T47D (cell line): ENCODE measurements around the gene MEAK7.
"Not testable (repeated sequence)": the region's sequence is repeated elsewhere in the genome, so short reads cannot be mapped to it uniquely, and the experiment has no call there.

Experiments
- DNase-seq, 2 experiments: peaks; one replicate each; pipeline versions ENCODE4 v3.0.0 to v3.0.0-alpha.2; 2011 to 2012; ENCODE audit warnings: low read depth in 1 of 2, low spot score in 1 of 2
- JUND ChIP-seq: IDR thresholded peaks from 2 replicates; pipeline ENCODE4 v1.6.1; 2012; ENCODE audit warnings: low read depth
- in situ Hi-C: cut with HindIII; loops from 2 replicates; pipeline ENCODE4 v1.10.0; 2016; ENCODE audit warnings: low sequenced_read_pairs, low pct_unique_long_range_greater_than_20kb

Gene MEAK7

DNA sequence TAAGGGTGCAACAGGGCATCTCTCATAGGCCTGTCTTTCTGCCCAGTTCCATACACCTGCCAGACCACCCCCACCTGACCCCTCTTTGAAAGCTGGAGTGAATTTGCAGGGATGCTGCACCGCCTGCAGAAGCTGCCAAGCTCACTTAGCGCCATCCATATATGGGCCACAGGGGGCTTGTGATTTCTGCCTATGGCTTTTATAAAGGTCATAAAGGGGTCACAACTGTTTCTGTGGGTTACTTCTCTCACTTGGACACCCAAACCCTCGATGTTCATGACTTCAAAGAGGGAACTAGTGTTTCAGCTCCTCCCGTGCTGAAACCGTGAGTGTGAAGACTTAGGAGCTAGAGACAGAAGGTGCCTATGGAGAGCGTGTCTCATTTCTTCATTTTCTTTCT lies 23.9 kb upstream of the MEAK7 start:
- no peak for TF ChIP-seq JUND
- DNase-seq = no peak
- in situ Hi-C loops = no loop called here

DNA sequence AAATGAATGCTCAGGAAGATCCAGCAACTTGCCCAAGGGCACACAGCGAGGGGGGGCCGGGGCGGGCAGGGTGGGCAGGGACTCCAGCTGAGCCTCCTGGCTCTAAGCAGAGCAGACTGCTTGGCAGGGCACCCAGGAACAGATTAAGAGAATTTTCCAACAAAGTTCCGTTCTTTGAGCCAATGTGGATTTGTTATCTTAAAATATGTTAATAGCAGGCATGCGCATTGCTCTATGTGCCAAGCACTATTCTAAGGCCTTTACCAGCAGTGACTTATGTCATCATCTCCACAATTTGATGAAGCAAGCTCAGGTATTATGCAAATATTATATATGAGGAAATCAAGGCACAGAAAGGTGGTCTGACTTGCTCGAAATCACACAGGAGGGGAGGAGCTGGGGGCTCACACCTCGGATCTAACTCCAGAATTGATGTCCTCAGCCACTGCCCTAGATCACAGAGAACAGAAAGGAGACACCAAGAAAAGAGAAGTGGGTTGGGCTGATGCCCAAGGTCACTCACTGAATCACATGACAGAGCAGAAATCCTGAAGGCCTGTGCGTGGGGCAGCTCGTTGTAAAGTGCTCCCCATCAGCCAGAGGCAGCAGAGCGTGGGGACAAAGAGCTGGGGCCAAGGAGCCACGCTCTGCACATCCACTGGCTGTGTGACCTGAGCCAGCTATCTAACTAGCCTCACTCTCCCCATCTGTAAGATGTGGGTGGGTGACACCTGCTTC lies 23.2 kb upstream of the MEAK7 start:
- in situ Hi-C loops = no loop called here
- TF ChIP-seq JUND = no peak
- no peak for DNase-seq

DNA sequence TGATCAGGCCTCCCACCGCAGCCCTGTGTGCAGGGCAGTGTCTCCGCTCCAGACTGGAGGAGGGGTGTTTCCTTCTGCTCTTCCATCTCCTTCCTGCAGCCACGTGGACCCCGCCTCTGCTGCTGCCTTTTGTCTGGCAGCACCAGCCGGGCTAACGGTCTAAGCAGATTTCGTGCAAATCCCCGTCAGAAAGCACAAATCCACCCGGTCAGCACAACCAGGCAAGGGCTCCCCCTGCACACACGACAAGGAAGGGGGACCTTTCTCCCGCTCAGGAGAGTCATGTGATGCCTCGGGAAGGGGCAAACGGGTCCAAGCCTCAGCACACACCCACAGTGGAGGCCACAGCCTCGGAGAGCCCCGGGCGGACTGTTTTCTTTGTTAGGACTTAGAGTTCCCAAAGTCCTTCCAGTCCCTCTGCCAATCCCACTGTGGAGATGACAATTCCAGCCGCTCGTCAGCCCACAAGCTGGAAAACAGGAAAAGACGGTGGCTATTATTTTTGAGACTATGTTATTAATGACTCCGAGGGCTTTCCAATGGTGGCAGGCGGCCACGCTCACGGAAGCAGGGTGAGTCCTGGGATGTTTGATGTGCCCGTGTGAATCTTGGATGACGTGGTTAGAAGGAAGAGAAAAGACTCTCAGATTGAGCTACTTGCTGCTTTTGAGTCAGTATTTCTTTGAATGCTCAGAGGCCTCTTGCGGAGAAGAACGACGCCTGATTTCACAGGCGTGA lies 22.5 kb upstream of the MEAK7 start:
- no peak for DNase-seq
- TF ChIP-seq JUND = no peak
- in situ Hi-C loops = no loop called here

DNA sequence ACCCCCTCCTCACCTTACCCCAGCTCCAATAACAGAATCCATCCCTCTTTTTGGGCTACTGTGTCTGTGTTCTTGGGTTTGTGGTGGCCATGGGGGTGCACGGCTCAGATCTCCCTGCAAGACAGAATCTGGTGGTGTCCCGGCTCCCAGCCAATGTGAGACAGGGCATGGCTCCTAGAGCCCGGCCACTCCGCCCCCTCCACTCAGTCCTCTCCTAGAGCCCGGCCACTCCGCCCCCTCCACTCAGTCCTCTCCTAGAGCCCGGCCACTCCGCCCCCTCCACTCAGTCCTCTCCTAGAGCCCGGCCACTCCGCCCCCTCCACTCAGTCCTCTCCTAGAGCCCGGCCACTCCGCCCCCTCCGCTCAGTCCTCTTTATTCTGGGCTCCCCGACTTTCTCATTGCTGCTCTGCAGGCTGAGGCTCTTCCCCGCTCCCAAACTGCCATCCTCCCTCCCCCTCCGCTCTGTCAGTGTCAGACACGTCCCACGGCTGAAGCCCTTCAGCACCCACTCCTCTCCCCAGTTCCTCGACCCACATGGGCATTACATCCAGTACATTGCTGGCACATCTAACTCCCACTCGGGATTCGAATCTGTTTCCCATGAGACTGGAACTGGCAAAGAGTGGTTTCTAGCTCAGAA lies 20.6 kb upstream of the MEAK7 start:
- in situ Hi-C loops, DNase-seq: not testable (repeated sequence)

DNA sequence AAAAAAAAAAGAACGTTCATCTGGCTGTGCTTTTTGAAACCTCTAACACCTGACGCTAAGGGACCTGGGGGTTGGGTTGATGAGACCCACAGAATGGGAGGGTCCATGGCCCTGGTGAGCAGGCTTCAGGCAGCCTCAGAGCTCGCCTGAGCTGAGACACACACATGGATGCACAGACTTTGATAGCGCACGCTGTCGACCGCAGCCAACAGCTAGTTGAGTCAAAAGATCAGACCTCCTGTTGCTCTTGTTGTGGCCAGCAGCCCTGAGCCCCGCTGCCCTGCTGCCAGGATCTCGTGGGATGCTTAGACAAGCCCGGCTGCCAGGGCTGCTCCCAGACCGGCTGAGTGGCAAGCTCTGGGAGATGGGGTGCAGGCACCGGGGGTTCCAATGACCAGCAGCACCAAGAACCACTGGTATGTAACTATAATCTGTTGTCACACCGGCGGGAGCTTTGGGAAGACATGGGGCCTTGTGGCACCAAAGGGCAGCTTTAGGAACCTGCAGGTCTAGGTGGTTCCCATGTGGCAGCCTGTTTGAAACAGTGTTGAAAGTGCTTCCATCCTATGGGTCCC lies 20.0 kb upstream of the MEAK7 start:
- DNase-seq = no peak
- no peak for TF ChIP-seq JUND
- in situ Hi-C loops = no loop called here

DNA sequence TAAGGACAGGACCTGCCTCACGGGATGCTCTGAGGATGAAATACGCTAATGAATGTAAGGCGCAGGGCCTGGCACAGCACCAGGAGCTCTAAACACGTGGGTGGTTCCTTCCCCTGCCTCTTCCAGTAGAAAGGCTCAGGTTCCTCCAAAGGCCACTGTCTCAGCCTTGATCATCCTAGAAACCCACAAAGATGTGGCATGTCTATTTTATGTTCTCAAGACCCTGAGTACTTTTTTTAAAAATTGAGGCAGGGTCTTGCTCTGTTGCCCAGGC lies 17.0 kb upstream of the MEAK7 start:
- in situ Hi-C loops = no loop called here
- DNase-seq = no peak
- TF ChIP-seq JUND = no peak

DNA sequence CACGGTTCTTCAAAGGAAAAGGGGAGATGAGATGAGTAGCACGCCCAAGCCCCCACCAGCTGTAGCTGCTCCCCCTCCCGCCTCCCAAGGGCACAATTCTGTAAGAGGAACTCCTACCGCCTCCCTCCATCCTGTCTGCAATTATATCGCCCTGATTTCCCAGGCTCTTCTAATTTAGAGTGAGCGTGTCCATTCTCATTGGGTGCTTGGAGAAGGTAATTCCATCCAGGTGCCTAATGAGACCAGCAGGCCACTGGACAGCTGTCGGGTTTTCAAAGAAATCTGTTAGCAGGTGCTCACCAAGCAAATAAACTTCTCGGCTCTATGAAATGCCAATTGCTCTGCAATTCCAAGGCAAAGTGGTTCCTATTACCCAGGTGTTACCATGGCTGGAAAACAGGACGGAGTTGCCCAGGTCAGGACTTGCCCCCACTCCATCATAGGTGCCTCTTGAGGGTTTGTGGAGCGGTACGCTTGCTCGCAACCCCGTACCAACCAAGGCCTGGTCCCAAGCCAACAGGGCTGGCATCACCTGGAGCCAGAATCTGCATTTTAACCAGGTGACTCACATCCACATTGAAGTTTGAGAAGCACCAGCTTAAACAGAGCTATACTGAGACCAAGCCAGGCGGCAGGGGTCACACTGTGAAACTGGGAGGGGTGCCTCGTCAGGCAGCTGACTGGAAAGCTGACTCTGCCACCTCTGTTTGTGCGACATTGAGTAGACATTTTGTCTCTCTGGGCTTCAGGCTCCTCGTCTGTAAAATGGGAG lies 16.5 kb upstream of the MEAK7 start:
- TF ChIP-seq JUND = no peak
- no peak for DNase-seq
- in situ Hi-C loops = no loop called here

DNA sequence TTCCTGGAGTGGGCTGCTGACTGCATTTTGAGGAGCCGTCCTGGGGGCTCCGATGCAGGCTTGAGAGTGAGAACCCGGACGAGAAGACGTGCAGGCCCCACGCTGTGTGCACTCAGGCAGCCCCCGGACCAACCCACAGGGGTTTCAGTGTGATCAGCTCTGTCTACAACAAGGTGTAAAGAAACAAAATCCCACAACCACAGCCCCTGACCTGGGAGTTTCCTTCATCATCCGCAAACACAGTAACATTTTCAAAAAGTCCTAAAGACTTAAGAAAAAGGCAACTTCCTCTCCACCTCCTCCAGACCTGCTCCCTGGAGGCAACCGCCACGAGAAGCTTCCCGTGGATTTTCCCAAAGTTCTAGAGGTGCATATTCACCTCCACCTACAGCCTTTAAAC lies 15.4 kb upstream of the MEAK7 start:
- in situ Hi-C loops = no loop called here
- TF ChIP-seq JUND = no peak
- no peak for DNase-seq

DNA sequence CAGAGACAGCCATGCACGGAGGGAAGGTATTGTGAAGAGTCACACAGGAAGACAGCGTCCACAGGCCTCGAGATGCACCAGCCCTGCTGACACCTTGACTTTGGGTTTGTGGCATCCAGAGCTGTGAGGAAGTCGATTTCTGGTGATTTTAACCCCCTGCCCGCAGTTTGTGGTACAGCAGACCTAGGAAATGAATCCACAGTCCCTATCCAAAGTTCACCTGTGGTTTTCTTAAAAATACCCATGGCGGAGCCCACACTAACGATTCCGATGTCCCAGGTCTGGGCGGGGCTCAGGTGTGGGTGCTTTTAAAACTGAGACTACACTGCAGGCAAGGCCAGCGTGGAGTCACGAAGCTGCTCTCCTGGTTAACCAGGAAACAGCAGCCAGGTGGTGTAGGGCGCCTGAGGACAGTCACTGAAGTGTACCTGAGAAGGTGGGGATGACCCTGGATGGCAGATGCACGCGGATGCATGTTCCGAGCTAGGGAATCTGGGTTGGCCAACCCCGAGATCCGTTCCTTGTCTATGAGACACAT lies 14.4 kb upstream of the MEAK7 start:
- TF ChIP-seq JUND = no peak
- DNase-seq = peak; percentile 76 to 87
- in situ Hi-C loops = no loop called here

DNA sequence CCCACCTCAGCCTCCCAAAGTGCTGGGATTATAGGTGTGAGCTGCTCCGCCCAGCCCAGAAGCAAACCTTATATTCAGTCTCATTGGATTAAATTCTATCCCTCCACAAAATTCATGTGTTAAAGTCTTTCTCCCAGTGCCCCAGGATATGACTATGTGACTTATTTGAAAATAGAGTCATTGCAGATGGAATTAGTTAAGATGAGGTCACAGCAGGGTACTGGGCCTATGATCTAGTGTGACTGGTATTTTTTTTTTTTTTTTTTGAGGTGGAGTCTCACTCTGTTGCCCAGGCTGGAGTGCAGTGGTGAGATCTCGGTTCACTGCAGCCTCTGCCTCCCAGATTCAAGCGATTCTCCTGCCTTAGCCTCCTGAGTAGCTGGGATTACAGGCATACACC lies 13.8 kb upstream of the MEAK7 start:
- DNase-seq, in situ Hi-C loops: not testable (repeated sequence)

DNA sequence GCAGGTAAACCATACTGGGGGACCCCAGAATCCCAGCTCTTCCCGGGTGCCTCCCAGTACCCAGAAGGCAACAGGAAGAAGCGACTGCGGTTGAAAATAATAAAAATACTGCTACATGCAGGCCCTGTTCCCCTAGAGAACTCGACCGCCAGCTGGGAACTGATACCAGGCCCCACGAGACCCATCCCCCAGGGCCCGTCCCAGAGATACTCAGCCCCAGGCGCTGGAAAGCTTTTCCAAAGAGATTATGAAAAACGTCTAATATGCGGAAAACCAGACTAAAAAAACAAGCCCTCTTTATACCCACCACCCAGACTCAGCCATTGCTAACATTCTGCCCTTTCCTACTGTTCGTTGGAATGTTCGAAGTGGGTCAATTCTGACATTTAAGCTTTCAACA lies 12.9 kb upstream of the MEAK7 start:
- DNase-seq = no peak
- in situ Hi-C loops = no loop called here
- TF ChIP-seq JUND = no peak

DNA sequence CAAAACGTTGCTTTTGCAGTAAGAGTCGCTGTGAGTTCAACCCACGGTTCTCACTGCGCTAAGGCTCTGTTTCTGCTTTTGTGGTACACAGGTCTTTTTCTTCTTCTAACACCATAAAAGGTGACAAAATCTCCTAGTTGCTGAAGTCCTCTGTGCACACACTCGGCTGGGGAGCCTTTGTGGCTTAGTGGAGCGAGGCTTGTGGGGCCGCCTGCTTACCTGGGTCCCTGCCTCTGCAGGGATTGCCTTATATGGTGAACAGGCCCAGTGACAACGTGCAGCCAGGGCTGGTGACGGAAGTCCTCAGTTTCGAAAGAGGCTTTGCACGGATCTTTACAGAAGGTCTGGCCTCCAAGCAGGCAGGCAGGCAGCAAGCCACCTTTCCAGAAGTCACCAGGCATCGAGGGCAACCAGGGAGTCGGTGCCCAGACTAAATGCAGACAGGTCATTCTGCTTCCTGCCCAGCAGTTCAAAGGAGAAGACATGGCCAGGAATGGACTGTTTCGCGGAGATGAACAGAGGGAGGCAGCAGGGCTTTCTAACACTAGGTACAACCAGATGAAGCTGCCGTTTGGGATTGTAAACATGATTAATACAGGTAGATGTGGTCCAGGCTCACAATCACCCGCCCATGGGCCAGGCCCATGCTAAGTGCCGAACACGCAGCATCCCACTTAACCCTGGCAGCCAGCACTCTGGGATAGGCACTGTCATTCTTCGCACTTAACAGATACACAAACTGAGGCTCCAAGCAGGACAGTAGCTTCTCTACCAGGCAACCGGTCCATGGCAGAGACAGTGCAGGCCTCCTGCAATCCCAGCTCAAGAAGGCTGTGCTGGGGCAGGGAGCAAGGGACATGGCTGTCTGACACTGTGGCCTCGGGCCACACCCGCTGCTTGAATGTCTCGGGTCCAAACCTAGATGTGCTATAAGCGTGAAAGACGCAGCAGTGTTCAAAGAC lies 10.7 kb upstream of the MEAK7 start:
- in situ Hi-C loops = no loop called here
- DNase-seq = no peak
- TF ChIP-seq JUND = no peak
